Cardiac fibroblast (primary cell): ENCODE data around the gene PSMB7.
A peak's percentile ranks its signal among the peaks of the same experiment; 100 is the strongest.

ENCODE experiments used
- DNase-seq, 2 donors: peaks; one replicate each; pipeline versions ENCODE4 v3.0.0 to v3.0.0-alpha.2; 2010; ENCODE audit warnings: low read depth in 2 of 2
- H3K4me3 ChIP-seq, 2 donors: replicated peaks in 1 of 2; 1 replicate in 1 of 2; 2 replicates in 1 of 2; pipeline ENCODE4 v1.5.1; 2011; ENCODE audit warnings: low read depth in 2 of 2, low read length in 2 of 2, mild to moderate bottlenecking in 2 of 2, moderate library complexity in 1 of 2
- CTCF ChIP-seq: IDR thresholded peaks from one replicate; pipeline ENCODE4 v1.5.1; 2011; ENCODE audit warnings: low read depth, mild to moderate bottlenecking, low read length, inconsistent platforms

The PSMB7 gene

GRCh38 chr9:124399323-124399967 lies 15.8 kb downstream of the PSMB7 start:
- peak; percentile 45 to 55 for DNase-seq
- H3K4me3 ChIP-seq, result no peak overlapping the region
- peak; percentile 36 for TF ChIP-seq CTCF

- H3K4me3 ChIP-seq, result no peak overlapping the region
- DNase-seq, result no peak
- TF ChIP-seq CTCF, result no peak
Observed at GRCh38 chr9:124398191-124398935, 16.9 kb downstream of the PSMB7 start.

- H3K4me3 ChIP-seq, result no peak overlapping the region
- no peak for DNase-seq
- no peak for TF ChIP-seq CTCF
Observed at GRCh38 chr9:124395826-124396225, 19.4 kb downstream of the PSMB7 start.

- no peak overlapping the region for H3K4me3 ChIP-seq
- no peak for TF ChIP-seq CTCF
- no peak for DNase-seq
Observed at GRCh38 chr9:124394596-124394995, 20.6 kb downstream of the PSMB7 start.

- no peak for TF ChIP-seq CTCF
- no peak for DNase-seq
- no peak overlapping the region for H3K4me3 ChIP-seq
Observed at GRCh38 chr9:124394167-124394566, 21.1 kb downstream of the PSMB7 start.

- peak; percentile 42 for TF ChIP-seq CTCF
- H3K4me3 ChIP-seq, result no peak overlapping the region
- DNase-seq, result peak; percentile 60 to 93
Observed at GRCh38 chr9:124392871-124393460, 22.3 kb downstream of the PSMB7 start.
